Measurements from ENCODE around the gene SELENOM. TPM values are rescaled to one million over a fixed set of nuclear protein-coding genes. Genes with fewer than 3 reads are reported as not detected.

SELENOM gene
- total RNA-seq, 1 experiment from 2014 or later, result 61.4 TPM

DNA sequence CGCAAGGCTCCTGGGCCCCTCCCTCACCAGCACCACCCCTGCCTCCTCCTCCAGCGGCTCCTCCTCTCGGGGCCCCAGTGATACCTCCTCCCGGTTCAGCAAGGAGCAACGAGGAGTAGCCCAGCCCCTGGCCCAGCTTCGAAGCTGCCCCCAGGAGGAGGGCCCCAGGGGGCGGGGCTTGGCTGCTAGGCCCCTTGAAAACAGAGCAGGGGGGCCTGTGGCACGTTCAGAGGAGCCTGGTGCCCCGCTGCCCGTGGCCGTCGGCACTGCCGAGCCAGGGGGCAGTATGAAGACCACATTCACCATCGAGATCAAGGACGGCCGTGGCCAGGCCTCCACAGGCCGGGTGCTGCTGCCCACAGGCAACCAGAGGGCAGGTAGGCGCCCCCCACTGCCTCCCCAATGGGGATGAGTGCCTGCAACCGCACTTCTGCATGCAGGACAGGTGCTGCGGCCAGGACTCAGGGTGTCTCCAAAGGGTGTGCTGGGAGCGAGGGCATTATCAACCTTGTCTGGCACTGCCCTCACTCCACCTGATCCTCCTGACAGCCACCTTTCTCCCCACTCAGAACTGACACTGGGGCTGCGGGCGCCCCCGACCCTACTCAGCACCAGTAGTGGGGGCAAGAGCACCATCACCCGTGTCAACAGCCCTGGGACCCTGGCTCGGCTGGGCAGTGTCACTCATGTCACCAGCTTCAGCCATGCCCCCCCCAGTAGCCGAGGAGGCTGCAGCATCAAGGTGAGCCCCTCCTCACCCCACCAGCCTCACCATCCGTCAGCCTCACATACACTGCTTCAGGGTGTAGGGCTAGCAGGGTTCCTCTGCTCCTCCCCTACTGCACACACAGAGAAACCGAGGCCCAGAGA lies 16.0 kb downstream of the SELENOM start:
- DNase-seq (ENCODE audit: low read depth), result no peak

DNA sequence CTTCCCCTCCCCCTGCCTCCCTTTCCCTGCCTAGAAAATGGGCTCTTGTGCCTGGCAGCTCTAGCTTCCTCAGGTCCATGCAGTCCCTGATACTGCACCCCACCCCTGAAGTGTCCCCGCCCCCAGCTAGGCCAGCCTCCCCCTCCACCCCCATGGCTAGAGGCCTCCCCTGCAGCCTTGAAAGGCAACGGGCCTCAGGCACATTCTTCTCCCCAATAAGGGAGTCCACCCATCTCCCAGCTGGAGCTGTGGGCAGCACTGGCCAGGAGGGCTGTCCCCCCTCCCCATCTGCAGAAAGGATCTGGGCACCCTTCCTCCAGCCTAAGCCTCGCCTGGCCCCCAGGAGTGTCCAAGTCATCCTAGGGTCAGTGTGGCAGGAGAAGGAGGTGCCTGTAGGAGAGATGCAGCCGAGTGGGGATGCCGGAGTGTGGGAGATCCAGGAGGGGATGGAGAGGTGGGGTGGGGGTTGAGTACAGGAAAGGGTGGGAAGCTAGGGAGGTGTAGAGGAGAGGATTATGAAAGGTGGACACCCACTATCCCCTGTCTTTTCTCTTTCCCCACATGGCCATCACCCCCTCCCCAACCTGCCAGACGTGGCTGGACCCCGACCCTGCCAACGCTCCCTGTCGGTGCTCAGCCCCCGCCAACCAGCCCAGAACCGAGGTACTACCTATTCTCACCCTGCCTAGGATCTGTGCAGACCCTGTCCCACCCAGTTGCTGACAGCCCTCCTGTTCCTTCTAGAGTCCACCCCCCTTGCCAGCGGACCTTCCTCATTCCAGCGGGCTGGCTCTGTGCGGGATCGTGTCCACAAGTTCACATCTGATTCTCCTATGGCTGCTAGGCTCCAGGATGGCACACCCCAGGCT lies 16.9 kb downstream of the SELENOM start:
- DNase-seq (ENCODE audit: low read depth), result no peak

DNA sequence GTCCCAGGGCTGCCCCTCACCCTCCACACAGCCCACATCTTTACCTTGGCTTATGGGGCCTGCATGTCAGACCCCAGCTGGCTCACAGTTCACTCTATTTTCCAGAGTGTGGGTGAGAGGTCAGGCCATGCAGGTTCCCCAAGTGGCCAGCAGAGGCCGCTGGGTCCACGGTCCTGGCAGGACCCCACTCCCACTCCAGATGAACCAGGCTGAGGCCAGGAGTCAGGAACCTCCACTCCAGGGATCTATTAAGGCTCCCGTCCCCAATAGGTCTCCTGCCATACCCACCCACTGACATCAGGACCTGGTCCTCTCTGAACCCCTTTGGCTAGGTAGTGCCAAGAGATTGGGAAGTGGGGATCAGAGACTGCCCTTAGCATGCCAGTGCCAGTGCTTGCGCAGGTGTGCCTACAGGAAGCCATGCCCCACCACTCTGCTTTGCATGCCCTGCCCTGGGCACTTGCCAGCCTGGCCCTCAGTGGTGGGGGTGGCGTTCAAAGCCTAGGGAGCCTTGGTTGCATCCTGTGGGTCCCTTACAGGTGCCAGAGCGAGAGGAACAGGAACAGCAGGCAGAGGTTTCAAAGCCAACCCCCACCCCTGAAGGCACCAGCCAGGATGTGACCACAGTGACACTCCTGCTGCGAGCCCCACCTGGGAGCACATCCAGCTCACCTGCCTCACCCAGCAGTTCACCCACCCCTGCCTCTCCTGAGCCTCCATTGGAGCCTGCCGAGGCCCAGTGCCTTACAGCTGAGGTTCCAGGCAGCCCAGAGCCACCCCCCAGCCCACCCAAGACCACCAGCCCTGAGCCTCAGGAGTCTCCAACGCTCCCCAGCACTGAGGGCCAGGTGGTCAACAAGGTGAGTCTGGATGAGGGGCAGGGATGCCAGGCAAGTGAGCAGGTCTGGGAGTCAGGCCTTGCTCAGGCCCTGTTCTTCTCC lies 17.9 kb downstream of the SELENOM start:
- DNase-seq (ENCODE audit: low read depth), result no peak

- no peak for DNase-seq (ENCODE audit: low read depth)
Measured at GRCh38 chr22:31088233-31088986, 19.0 kb downstream of the SELENOM start.

- DNase-seq (ENCODE audit: low read depth), result no peak
Measured at GRCh38 chr22:31087744-31088215, 19.6 kb downstream of the SELENOM start.

DNA sequence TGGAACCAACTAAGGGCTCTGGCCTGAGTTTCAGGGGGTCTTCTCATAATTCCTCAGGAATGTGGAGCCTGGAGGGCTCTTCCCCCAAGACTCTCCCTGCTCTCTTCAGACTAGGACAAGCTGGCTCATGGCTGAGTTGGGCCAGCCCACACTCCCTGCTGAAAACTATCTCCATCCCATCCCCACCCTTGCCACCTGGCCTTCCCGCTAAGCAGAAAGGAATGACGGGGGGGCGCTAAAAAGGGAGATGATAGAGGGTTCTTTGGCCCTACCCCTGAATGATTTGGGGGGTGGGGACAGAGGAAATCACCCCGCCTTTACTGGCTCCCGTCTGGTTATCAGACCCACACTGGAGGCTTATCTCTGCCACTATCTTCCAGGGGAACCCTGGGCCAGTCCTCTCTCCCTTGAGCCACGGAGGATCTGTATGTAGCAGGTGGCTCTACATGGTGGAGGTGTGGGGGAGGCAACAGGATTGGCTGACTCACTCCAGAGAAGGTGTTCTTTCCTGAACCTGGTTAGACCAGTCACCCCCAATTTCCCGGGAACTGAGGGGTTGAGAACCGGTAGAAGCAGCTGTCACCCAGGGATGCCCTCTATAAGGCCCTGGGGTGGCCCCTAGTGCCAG lies 20.6 kb downstream of the SELENOM start:
- DNase-seq (ENCODE audit: low read depth), result no peak

GRCh38 chr22:31085928-31086327 lies 21.4 kb downstream of the SELENOM start:
- DNase-seq (ENCODE audit: low read depth), result no peak

- DNase-seq (ENCODE audit: low read depth), result no peak
Measured at GRCh38 chr22:31085493-31085824, 21.9 kb downstream of the SELENOM start.

DNA sequence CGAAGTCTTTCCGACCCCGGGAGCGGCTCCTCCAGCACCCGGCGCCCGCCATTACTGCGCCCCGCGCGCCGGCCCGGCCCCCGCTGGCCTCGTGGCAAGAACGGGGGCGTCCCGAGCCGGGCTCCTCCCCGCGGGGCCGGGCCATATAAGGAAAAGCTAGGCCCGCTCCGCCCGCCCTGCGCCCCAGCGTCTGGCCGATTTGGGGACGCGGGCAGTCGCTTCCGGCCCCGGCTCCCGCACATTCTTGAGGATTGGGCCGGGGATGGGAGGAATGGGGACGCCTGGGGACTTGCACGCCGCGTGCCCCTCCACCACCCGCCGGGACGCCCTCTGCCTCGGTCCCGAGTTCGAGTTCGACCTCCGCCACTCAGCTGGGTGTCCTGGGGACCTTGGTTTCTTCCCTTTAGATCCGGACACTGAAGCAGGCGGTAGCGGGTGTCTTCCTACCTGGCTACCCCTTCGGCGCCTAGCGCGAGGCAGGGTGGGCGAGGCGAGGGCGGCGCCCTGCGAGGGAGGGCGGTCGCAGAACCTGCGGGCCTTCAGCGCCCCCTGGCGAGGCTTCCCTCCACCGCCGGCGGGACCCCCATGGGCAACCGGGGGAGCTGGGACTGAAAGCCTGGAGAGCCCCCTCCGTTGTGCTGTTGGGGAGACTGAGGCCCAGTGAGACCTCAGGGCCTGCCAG lies 22.4 kb downstream of the SELENOM start:
- peak; percentile 76 for DNase-seq (ENCODE audit: low read depth)

- no peak for DNase-seq (ENCODE audit: low read depth)
Measured at GRCh38 chr22:31083923-31084810, 23.2 kb downstream of the SELENOM start.

GRCh38 chr22:31083377-31083768 lies 24.0 kb downstream of the SELENOM start:
- DNase-seq (ENCODE audit: low read depth), result no peak

DNA sequence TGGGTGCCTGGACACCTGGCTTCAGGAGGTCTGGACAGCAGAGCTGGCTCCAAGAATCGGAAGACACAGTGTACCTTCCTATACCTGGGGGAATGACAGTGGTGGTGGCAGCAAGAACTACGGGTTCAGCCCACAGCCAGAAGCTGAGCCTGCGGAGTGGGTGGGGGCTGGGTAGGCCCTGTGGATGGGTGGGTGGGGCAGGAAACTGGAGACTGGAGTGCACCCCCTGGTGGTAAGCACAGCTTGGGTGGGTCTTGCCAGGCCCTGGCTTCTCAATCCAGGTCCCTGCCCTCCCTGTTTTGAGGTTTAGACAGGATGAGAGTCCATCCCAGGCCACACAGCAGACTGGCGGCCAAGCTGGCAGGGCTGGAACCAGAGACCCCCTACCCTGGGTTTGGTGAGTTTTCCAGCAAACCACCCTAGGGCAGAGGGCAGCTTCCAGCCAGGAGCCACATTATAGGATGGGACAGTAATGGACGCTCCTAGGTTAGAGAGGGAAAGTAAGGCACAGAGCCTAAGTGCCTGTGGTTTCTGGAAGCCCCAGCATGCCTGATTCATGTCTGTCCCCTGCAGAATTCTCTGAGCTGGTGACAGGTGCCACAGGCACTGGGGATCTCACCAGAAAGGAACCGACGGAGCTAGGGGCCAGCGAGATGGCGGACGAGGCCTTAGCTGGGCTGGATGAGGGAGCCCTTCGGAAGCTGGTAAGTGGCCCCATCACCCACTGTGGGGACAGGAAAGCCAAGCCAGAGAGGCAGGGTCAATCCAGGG lies 24.6 kb downstream of the SELENOM start:
- peak; percentile 51 for DNase-seq (ENCODE audit: low read depth)

DNA sequence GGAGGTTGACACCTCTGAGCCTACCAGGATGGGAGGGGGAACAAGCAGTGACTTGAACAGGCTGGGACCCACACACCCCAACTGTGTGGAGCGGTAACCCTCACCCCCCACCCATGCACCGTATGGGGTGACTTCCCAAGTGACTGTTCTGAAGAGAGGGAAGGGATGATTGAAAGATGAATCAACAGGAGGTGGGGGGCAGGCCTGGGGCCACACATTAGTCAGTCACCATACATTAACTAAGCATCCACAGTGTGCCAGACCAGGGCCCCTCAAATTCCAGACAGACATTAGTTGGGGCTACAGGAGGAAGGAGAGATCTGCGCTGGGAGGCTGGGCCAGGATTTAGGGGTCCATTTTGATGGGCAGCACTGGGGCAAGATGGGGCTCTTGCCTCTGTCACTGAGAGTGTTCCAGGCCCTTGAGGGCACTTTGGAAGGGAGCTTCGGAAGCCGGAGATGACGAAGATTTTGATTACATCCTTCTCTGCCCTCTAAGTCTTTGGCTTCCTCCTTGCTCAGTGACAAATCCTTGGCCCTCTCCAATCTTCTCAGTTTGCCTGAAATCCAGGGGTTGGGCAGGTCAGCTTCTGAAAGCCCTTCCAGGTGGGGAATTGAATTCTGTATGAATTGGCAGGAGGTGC lies 25.3 kb downstream of the SELENOM start:
- DNase-seq (ENCODE audit: low read depth), result no peak

- DNase-seq (ENCODE audit: low read depth), result peak; percentile 85
Measured at GRCh38 chr22:31080848-31081649, 26.3 kb downstream of the SELENOM start, which contains the start of gene SMTN. TSS of gene SMTN (plus strand) at chr22:31081318. CDS start at chr22:31083259, 1,941 bp downstream.

GRCh38 chr22:31080164-31080847 lies 27.1 kb downstream of the SELENOM start:
- no peak for DNase-seq (ENCODE audit: low read depth)

Data from LHCN-M2 (cell line).